ENCODE results near the gene TENM4.

DNA sequence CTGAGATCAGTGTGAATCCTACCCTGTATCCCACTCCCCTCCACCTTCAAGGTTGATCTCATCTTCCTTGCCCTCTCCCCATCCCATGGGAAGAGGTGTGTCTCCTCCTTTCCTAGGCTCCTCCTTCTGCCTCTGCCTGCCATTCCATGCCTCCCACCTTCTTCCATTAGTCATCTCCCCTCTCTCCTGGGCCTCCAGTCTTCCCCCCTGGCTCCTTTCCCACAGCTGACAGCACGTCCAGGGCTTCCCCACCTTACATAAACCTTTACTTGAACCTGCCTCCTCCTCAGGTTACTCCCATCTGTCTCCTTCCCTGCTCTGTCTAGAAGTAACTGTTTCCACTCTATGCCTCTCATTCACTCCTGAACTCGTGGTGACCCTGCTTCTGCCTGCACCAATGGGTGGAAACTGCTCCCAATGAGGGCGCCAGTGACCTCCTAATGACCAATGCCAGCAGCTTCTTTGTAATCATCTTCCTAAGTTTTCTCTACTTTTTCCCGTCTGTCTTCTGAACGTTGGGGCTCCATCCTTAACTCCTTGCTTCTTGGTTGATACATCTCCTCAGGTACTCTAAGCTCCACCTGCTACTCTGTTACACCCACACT is 599.3 kb downstream of the TENM4 start:
- TF ChIP-seq EZH2 (IDR thresholded peaks at IDR 0.05) (no peak), POLR2AphosphoS5 (IDR thresholded peaks at IDR 0.05; ENCODE audit: borderline replicate concordance, low read depth, low read length) (no peak), FOXP2 (optimal IDR thresholded peaks at IDR 0.05; ENCODE audit: control extremely low read depth, extremely low read length, insufficient read depth) (no peak)
